ENCODE measurements around the gene LGALS9C.
"Not testable (repeated sequence)": the region's sequence is repeated elsewhere in the genome, so short reads cannot be mapped to it uniquely, and the experiment has no call there.

Gene LGALS9C

DNA sequence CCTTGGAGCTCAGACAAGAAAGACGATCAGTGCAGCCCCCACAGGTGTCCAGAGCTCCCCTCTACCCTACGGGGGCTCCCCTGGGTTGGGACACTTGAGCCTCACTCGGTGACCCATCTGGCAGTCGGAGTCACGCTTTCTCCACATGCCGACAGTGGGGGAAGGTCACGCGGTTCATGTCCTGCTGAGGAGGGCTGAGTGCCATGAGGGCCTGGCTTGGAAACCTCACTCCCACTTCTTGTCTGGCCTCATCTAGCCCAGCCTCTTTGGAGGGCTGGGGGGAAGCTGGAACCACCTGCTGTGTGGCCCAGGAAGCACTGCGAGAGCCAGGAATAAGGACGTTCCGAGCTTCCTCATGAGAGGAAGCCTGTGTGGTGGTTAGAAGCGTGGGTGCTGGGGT lies 1.8 kb downstream of the LGALS9C start:
- DNase-seq (ENCODE audit: low read depth in 2 of 3, low spot score in 1 of 3), result not testable (repeated sequence)

DNA sequence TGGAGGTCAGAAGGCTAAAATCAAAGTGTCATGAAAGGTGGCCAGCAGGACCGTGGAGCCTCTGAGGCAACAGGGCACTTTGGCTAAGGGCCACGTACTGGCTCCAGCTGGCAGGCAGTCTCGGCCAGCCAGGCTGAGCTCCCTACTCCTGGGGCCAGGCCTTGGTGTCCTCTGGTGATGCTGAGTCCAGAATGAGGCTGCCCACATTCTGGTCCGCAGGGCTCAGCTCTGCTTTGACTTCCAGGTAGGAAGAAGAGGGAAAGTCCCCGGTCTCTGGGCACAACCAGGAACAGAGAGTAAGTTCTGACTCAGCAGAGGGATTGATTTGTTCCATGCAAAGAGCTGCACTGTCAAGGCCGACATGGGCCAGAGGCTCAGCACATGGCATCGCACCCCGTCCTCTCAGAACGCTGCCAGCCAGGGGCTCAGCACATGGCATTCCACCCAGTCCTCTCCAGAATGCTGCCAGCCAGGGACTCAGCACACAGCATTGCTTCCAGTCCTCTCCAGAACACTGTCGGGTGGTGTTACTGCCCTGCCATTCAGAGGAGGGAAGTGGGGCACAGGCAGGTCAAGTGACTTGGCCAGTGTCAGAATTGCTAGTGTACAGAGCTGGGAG lies 2.5 kb downstream of the LGALS9C start:
- DNase-seq (ENCODE audit: low read depth in 2 of 3, low spot score in 1 of 3), result not testable (repeated sequence)

DNA sequence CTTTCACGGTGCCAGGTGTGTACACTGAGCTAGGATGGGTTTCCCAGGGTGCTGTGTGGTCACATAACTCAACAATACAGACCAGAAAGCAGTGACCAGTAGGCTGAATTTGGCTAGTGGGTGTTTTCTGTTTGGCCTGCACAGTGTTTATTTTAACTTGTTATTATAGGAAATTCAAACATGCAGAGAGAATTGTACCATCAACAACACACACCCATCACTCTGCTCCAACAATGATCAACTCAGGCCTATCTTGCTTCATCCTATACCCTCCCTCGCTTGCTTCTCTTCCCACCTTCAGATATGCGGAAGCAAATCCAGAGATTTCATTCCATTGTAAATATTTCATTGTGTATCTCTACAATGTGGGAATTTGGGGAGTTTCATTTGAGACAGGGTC lies 5.2 kb downstream of the LGALS9C start:
- not testable (repeated sequence) for DNase-seq (ENCODE audit: low read depth in 2 of 3, low spot score in 1 of 3)

DNA sequence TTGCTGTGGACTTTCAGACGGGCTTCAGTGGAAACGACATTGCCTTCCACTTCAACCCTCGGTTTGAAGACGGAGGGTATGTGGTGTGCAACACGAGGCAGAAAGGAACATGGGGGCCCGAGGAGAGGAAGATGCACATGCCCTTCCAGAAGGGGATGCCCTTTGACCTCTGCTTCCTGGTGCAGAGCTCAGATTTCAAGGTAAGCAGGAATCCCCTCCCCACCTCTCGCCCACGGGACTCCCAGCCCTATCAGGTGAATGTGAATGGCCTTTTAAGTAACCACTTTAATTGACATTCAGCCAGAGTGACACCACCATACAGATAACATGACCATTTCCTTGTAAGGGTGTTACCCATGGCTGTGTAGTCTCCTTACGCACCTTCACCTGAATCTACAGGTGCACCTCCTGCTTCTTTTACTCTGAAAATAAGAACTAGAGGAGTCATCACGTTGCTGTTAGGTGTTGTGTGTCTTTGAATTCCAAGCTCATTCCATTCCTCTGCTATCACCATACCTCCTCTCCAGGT lies 9.4 kb downstream of the LGALS9C start:
- DNase-seq (ENCODE audit: low read depth in 2 of 3, low spot score in 1 of 3), result not testable (repeated sequence)

DNA sequence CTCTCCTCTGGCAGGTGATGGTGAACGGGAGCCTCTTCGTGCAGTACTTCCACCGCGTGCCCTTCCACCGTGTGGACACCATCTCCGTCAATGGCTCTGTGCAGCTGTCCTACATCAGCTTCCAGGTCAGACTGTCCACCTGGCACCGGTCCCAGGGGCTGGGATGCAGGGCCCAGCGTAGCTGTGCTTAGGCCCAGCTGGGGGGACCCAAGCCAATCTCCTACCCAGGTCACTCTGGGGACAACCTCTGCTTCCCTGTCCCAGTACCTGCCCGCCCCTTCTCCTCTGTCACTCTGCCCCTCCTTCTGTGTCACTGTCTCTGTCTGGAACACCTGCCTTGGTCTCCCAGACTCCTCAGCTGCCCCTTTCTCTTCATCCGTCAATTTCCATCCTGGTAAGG lies 11.0 kb downstream of the LGALS9C start:
- not testable (repeated sequence) for DNase-seq (ENCODE audit: low read depth in 2 of 3, low spot score in 1 of 3)

DNA sequence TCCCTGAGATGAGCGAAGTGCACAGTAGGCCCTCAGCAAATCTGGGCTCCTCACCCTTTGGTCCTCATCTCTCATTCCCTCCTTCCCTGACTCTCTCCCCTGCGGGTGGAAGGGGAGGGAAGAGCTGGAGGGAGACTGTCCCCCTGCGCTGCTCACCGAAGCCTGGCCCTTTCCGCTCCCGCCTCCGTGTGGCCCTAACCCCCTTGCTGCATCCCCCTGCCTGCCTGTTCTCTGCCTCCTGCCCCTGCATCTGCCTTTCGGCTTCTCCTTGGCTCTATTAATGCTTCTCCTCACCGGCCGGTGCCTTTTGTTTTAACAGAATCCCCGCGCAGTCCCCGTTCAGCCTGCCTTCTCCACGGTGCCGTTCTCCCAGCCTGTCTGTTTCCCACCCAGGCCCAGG lies 12.0 kb downstream of the LGALS9C start:
- DNase-seq (ENCODE audit: low read depth in 2 of 3, low spot score in 1 of 3), result not testable (repeated sequence)

DNA sequence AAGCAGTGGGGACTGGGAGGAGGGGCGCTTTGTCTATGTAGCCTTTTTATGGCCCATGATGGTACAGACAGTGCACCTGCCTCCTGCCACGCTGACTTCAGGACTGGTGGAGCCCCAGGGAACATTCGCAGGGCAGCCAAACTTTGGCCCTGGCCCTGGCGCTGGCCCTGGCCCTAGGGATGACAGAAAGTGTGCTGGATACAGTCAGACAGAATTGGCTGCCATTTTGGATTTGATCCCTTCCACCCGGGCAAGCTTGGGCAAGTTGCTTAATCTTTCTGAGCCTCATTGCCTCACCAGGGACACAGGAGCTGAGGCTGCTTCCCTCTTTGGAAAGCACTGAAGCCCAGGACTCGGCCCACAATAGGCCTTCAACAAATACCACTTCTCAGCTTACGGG lies 13.4 kb downstream of the LGALS9C start:
- not testable (repeated sequence) for DNase-seq (ENCODE audit: low read depth in 2 of 3, low spot score in 1 of 3)

DNA sequence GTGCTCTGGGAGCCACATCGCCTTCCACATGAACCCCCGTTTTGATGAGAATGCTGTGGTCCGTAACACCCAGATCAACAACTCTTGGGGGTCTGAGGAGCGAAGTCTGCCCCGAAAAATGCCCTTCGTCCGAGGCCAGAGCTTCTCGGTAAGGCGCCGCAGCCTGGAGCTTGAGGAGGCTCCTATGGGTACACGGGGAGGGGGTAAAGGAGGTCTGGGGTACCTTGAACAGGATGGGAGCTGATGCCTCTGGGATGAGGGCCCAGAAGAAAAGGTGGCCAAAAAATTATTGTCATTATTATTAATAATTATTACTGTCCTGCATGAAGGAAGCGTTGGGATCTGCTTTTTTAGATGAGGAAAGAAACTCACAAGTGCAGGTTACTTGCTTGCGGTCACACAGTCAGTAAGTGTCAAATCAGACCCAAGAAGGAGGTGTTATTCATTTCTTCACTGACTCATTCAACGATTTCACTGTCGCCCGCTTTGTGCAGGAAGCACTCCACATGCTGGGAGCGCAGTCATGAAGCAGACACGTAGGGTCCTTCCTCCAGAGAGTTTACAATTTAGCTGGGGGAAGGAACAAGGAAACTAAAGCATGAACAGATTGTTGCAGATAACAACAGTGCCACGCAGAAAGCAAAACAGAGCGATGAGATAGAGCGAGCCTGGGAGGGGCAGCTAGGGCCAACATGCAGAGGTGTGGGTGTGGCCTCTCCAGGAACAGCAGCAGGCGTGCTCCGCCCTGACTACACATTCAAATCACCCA lies 16.3 kb downstream of the LGALS9C start:
- DNase-seq (ENCODE audit: low read depth in 2 of 3, low spot score in 1 of 3), result peak; percentile 7 to 26 (median 9)

DNA sequence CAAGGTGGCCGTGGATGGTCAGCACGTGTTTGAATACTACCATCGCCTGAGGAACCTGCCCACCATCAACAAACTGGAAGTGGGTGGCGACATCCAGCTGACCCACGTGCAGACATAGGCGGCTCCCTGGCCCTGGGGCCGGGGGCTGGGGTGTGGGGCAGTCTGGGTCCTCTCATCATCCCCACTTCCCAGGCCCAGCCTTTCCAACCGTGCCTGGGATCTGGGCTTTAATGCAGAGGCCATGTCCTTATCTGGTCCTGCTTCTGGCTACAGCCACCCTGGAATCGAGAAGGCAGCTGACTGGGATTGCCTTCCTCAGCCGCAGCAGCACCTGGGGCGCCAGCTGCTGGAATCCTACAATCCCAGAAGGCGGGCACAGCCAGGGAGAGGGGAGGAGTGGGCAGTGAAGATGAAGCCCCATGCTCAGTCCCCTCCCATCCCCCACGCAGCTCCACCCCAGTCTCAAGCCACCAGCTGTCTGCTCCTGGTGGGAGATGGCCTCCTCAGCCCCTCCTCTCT lies 17.7 kb downstream of the LGALS9C start:
- not testable (repeated sequence) for DNase-seq (ENCODE audit: low read depth in 2 of 3, low spot score in 1 of 3)

DNA sequence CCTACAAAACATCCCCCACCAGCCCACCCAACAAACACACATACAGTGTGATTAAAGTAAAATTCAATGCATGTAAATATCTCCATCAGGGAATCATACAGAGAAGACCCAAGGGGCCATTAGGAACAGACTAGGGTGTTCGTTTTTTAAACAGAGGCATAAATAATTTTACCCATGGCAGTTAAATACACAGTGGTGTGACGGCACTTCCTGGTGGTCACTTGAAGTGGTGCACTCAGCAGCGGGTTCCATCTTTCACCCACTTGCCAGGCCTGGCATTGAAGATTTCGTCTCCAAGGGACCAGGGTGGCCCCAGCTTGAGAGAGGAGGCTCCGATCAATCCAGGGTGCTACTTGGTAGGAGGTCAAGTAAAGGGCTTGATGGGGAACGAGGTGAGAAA lies 20.5 kb downstream of the LGALS9C start:
- DNase-seq (ENCODE audit: low read depth in 2 of 3, low spot score in 1 of 3), result not testable (repeated sequence)

DNA sequence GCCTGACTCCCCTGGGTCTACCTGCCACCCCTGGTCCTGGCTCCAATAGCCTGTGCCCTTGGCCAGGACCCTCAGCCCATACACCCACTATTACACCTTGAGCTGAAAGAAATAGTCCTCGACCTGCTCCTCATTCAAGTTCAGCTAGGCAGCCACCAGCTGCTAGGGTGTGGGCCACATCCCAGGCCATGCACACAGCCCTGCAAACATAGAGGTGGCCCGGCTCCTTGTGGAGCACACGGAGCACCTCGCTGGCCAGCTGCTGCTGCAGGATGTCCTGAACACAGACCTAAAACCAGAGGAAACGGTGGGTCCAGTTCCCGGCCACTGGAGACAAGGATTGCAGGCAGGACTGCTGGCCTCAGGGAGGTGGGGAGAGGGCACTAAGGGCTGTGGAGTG lies 22.5 kb downstream of the LGALS9C start:
- not testable (repeated sequence) for DNase-seq (ENCODE audit: low read depth in 2 of 3, low spot score in 1 of 3)

DNA sequence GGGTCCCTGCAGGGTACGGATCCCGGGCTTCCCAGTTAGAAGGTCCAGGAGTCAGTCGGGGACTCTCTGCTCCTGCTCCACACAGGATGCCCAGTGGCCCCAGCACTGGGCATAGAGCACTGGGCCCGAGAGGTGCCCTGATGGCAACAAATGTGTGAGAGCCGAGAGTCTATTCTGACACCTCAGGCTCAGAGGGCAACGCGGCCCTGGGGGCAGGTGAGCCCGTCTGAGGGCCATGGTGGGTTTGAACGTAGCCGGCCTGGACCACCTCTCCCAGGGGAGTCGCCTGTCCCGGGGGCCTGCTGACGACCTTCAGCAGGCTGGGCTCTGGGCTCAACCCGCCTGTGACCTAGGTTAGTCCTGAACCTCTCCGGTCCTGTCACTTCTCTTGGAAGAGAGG lies 23.2 kb downstream of the LGALS9C start:
- not testable (repeated sequence) for DNase-seq (ENCODE audit: low read depth in 2 of 3, low spot score in 1 of 3)

DNA sequence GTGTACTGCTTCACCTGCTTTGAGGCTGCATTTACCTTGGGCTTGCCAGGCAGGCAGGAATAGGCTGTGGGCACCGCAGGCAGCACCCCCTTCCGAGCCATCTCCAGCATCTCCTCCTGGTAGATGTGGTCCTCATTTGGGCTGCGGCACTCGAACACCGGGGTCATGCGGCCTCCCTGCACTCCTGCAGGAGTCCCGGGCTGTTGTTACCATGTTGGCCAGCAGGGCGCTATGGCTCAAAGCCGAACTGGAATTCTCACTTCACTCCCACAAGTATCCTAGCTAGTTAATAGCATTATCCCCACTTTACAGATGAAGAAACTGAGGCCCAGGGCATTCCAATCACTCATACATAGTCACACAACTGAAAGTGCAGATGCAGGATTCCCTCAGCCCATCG lies 23.7 kb downstream of the LGALS9C start:
- DNase-seq (ENCODE audit: low read depth in 2 of 3, low spot score in 1 of 3), result not testable (repeated sequence)

DNA sequence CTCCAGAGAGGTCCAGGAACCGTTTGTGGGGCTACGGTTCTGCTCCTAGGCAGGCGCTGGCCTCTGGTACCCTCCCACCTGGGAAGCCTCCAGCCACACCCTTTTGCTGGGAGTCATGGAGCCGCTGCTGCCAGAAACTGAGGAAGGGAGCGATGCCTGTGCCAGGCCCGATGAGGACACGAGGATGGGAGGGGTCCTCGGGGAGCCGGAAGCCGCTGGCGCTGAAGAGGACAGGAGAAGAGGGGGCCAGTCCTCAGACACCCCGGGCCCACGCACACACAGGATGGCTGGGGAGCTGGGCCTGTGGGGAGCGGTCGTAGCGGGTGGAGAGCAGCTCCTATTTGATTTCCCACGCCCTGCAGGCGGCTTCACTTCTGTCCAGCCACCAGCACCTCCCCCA lies 24.2 kb downstream of the LGALS9C start:
- not testable (repeated sequence) for DNase-seq (ENCODE audit: low read depth in 2 of 3, low spot score in 1 of 3)

DNA sequence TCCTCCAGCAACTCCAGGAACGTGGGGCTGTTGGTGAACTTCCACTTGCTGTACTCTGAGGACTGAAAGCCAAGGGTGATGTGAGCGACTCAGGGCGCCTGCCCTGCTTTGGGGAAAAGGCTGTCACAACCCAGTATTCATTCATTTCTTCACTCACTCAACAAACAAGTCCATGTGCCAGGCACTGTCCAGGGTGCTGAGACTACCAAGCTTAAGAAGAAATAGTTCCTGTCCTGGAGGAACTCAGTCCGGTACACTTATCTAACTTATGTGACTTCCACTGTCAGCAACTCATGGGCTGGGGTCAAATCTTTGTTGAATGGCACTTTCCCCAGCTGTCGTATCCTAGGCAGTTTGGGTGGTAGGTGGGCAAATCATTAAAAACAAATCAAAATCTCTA lies 26.6 kb downstream of the LGALS9C start:
- DNase-seq (ENCODE audit: low read depth in 2 of 3, low spot score in 1 of 3), result not testable (repeated sequence)

DNA sequence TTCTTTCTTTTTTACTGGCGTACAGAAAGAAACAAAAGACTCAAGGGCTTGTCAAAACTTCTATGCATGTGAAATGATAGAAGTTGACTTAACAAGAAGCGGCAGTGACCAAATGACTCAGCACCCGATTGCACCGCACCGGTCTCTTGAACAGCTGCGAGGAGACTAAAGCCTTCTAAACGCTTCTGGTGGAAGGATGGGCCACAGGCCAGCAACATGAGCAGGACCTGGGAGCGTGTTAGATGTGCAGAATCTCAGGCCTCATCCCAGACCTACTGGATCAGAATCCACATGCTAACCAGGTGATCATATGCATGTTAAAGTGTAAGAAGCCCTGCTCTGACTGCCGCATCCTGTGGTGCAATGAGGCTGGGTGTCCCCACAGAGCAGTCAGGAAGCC lies 31.1 kb downstream of the LGALS9C start:
- DNase-seq (ENCODE audit: low read depth in 2 of 3, low spot score in 1 of 3), result not testable (repeated sequence)

DNA sequence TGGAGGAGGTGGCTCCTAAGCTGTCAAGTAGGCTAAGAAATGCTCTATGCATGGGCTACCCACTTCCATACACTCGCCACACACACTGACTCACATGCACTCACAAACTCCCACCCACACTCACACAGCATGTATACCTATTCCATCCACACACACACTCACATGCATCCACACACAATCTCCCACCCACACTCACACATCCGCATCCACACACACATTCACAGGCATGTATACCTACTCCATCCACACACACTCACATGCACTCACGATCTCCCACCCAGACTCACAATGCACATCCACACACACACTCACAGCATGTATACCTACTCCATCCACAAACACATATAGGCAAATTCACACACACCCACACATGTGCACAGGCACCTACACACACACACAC lies 32.1 kb downstream of the LGALS9C start:
- DNase-seq (ENCODE audit: low read depth in 2 of 3, low spot score in 1 of 3), result not testable (repeated sequence)

DNA sequence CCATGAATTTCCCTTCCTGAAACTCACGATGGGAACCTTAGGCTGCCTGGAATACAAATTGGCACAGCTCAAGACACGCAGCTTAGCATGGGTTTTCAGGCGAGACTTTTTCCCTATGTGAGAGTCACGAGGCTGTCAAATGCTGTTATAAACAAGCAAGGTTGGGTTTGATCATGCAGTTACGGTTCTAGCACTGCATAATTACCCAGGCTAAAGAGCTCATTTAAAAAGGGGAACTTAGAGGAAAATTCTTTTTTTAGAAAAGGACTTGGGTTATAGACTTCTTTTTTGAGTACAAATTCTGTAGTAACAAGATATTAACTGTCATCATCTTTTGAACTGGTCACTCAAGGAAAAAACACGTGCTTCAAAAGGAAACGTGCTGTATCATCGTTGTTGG lies 44.5 kb downstream of the LGALS9C start:
- not testable (repeated sequence) for DNase-seq (ENCODE audit: low read depth in 2 of 3, low spot score in 1 of 3)

DNA sequence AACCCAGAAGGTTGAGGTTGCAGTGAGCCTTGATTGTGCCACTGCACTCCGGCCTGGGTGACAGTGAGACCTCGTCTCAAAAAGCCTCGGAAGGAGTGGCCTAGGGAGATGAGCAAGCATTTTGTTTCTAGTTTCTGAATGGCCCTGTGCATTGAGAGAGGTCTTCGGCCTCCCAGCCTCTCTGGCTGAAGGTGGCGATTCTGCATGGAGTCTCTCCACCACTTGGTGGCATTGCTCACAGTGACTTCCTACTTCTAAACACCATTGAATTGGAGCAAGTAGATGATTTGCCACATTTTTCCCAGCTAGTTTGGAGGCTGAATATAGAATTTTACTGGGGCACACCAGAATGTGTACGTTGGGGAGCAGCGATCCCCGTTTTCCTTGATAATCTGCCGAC lies 48.4 kb downstream of the LGALS9C start:
- not testable (repeated sequence) for DNase-seq (ENCODE audit: low read depth in 2 of 3, low spot score in 1 of 3)

DNA sequence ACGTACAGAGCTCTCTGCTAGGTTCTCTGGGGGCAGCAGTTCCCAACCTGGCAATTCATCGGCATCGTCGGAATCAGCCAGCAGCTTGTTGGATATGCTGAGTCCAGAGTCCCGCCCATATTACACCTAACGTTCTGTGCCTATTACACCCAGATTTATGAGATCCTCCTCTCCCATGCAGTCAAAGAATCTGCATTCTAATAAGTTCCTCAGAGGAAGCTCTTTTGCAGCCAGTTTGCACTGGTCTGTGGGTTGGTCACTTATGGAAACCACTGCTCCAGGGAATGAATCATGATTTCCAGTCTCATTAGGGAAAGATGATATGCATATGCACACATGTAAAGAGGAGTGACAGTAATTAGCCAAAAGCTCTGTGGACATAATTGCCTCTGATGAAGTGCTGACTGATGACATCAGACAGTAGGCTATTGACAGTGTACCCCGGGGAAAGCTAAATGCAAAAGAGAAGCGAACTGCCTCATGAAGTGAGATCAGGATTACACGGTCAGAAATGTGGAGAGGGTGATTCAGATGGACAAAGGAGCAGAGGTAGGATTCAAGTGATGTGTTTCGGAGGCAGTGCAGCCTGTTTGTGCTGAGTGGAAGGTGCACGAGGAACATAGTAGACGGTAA lies 49.7 kb downstream of the LGALS9C start:
- not testable (repeated sequence) for DNase-seq (ENCODE audit: low read depth in 2 of 3, low spot score in 1 of 3)

DNA sequence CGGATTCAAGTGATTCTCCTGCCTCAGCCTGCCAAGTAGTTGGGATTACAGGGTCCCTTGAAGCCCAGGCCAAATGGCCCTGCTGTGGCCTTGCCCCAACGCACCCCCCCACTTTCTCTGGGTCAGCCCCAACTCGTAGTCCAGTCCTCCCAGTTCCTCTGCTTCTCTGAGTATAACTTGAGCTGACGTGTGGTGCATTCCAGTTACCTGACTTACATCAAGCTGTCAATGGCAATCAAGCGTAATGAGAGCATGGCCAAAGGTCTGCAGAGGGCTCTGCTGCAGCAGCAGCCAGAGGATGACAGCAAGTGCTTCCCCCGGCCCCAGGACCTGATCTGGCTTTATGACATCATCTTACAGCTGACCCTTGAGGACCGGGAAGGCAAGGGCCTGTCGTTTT lies 50.8 kb downstream of the LGALS9C start:
- not testable (repeated sequence) for DNase-seq (ENCODE audit: low read depth in 2 of 3, low spot score in 1 of 3)

DNA sequence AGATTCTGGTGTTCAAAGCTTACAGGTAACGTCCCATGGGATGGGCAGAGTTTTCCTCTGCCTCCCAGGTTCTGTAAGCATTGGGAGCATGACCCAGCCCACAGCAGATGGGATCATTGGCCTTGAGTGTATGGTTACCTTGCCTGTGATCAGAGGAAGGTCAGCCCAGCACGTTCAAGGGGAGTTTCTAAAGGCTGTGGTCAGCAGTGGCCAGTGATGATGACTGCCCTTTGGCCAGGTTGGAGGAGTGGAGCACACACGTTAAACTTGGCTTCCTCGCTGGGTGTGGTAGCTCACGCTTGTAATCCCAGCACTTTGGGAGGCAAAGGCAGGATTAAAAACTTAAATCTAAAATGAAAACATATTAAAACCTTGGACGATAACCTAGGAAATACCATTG lies 51.8 kb downstream of the LGALS9C start:
- not testable (repeated sequence) for DNase-seq (ENCODE audit: low read depth in 2 of 3, low spot score in 1 of 3)

Measured in stimulated activated CD4-positive, alpha-beta T cell treated with anti-CD3 and anti-CD28 coated beads, Interleukin-12 subunit alpha, Interleukin-12 subunit beta, amount 100 ng/mL, for 48 hours (primary cell).